Measurements from ENCODE around the gene MAPK1.
"Not testable (repeated sequence)": the region's sequence is repeated elsewhere in the genome, so short reads cannot be mapped to it uniquely, and the experiment has no call there.

- not testable (repeated sequence) for TF ChIP-seq CTCF, POLR2A (IDR thresholded peaks at IDR 0.05)
These were observed 146.1 kb downstream of the MAPK1 start for GRCh38 chr22:21721195-21721852.
